ENCODE results near the gene HCAR1.
"Not testable (repeated sequence)": the region's sequence is repeated elsewhere in the genome, so short reads cannot be mapped to it uniquely, and the experiment has no call there.

Gene HCAR1, protein sequence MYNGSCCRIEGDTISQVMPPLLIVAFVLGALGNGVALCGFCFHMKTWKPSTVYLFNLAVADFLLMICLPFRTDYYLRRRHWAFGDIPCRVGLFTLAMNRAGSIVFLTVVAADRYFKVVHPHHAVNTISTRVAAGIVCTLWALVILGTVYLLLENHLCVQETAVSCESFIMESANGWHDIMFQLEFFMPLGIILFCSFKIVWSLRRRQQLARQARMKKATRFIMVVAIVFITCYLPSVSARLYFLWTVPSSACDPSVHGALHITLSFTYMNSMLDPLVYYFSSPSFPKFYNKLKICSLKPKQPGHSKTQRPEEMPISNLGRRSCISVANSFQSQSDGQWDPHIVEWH

DNA sequence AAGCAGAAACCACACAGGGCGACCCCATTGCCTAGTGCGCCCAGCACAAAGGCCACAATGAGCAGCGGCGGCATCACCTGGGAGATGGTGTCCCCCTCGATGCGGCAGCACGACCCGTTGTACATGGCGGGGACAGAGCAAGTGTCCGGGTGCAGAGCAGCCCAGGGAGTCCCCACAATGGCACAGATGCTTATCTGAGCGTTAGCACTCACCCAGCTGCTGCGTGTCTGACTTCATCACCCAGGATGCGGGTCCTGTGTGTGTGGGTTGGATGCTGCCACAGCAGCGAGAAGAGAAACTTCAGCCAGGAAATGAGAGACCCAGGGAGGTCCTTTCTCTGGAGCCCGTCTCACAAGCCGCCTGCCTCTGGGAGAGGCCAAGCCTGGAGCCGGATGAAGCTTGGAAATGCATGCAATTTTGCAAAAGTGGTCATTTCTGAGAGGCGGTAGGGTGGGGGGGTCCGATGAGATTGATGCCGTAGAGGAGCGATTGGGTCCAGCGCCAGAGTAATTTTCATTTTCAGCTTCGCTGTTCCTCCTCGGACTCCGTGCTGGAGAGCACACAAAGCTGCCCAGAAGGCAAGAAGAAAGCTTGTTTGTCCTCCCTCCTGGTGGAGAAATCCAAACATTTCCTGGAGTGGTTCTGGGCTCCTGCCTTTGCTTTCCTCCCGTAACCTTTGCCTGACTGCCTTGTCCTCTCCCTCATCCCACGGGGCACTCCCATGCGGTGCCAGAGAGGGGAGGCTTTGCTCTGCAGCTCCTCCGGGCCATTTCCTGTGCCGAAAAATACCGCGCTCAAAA lies at the start of gene HCAR1:
HCAR1 (minus strand) TSS at position 630 of the 800 bp plus-strand sequence; CDS start at position 125, 505 bp downstream.
- DNase-seq (ENCODE audit: low read depth in 2 of 2) = peak; percentile 49 to 59

- no peak for DNase-seq (ENCODE audit: low read depth in 2 of 2)
Observed at GRCh38 chr12:122757568-122757967, 26.9 kb upstream of the HCAR1 start.

GRCh38 chr12:122754790-122755189 lies 24.1 kb upstream of the HCAR1 start:
- no peak for DNase-seq (ENCODE audit: low read depth in 2 of 2)

- DNase-seq (ENCODE audit: low read depth in 2 of 2) = no peak
Observed at GRCh38 chr12:122753319-122753650, 22.6 kb upstream of the HCAR1 start.

DNA sequence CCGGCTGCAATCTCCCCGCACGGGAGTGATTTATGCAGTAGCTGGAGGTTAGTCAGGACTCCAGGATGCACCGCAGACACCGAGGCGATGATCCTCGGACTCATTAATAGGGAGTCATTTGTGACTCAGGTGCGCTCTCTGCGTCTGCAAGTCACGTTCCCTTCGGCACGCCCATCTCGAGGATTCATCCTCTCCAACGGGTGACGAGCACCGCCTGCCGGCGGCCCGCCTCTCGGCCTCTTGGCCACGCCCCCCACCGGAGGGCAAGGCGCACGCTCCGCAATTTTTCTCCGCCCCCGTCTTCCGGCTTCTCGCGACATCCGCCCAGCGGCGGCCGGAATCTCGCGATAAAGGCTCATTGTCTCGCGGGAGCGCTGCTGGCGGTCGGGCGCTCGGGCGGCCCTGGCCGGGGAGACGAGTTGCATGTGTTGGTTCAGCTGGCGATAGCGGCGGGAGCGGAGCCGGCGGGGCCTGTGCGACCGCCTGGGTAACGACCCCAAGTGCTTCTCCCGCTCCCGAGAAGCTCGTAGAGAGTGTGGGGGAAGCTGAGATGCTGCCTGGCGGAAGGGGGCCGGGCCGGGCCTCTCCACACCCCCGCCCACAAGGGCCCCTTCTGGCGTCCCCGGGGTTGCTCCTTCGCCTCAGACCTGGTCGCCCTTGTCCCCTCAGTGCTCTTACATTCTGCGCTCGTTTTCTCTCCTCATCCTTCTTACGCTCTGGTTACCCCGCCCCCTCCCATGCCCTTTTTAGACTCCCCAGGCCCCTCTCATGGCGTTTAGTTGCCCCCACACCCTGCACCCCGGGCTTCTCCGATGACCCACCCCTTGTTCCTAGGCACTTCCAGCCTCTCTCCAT lies 22.0 kb upstream of the HCAR1 start, which contains the start of gene DENR:
DENR (plus strand) TSS at position 361 of the 855 bp plus-strand sequence. CDS start 878 bp downstream, outside the sequence.
- DNase-seq (ENCODE audit: low read depth in 2 of 2) = peak; percentile 99 to 100

GRCh38 chr12:122750781-122751515 lies 20.3 kb upstream of the HCAR1 start:
- not testable (repeated sequence) for DNase-seq (ENCODE audit: low read depth in 2 of 2)

- DNase-seq (ENCODE audit: low read depth in 2 of 2) = no peak
Observed at GRCh38 chr12:122749569-122750332, 19.1 kb upstream of the HCAR1 start.

DNA sequence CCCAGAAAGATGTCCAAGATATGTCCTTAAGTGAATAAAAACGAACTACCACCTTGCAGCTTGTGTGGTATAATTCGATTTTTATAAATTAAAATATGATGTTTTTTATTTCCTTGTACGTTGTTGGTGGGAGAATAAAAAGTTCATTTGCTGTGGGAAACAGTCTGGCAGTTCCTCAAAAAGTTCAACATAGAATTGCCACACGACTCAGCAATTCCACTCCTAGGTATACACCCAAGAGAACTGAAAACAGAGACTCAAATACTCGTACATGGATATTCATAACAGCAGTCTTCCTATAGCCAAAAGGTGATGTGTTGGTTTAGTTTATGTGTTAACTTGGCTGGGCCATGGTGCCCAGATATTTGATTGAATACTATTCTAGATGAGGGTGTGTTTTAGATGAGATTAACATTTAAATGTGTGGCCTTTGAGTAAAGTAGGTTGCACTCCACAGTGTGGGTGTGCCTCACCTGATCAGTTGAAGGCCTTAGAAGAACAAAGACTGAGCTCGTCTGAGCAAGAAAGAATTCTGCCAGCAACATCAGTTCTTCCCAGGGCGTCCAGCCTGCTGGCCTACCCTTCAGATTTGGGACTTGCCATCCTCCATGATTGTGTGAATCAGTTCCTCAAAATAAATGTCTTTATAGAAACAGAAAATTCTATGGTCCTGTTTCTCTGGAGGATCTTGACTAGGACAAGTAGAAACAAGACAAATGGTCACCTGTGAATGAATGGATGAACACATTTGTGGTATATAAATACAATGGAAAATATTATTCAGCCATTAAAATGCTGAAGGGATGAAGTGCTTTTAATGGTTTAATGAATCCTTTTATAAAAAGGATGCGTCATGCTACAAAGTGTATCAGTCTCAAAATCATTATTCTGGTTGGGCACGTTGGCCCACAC lies 16.8 kb upstream of the HCAR1 start:
- DNase-seq (ENCODE audit: low read depth in 2 of 2) = no peak

DNA sequence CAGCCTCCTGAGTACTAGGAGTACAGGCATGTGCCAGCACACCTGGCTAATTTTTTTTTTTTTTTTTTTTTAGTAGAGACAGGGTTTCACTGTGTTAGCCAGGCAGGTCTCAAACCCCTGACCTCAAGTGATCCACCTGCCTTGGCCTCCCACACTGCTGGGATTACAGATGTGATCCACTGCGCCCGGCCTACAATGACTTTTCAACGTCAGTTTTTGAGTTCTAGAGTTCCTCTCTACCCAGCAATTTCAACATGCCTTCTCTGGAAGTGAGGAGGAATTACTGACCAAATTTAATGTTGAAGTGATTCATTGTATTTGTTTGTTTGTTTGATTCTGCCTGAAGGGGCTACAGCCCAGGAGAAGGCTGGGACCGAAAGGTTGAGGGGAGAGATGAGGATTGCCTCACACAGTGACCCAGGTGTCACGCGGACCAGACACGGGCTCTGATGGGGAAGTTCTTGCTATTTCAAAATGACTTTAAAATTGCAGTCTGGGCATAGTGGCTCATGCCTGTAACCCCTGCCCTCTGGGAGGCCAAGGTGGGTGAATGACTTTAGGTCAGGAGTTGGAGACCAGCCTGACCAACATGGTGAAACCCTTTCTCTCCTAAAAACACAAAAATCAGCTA lies 13.4 kb upstream of the HCAR1 start:
- DNase-seq (ENCODE audit: low read depth in 2 of 2) = no peak

GRCh38 chr12:122740351-122740750 lies 9.7 kb upstream of the HCAR1 start:
- DNase-seq (ENCODE audit: low read depth in 2 of 2) = no peak

GRCh38 chr12:122738571-122738970 lies 7.9 kb upstream of the HCAR1 start:
- DNase-seq (ENCODE audit: low read depth in 2 of 2) = no peak

GRCh38 chr12:122732611-122733010 lies 2.0 kb upstream of the HCAR1 start:
- no peak for DNase-seq (ENCODE audit: low read depth in 2 of 2)

- DNase-seq (ENCODE audit: low read depth in 2 of 2) = peak in 1 of 2 donors; percentile 19
Observed at GRCh38 chr12:122732170-122732569, 1.5 kb upstream of the HCAR1 start.

- DNase-seq (ENCODE audit: low read depth in 2 of 2) = no peak
Observed at GRCh38 chr12:122729583-122730214, 945 bp downstream of the HCAR1 start.

DNA sequence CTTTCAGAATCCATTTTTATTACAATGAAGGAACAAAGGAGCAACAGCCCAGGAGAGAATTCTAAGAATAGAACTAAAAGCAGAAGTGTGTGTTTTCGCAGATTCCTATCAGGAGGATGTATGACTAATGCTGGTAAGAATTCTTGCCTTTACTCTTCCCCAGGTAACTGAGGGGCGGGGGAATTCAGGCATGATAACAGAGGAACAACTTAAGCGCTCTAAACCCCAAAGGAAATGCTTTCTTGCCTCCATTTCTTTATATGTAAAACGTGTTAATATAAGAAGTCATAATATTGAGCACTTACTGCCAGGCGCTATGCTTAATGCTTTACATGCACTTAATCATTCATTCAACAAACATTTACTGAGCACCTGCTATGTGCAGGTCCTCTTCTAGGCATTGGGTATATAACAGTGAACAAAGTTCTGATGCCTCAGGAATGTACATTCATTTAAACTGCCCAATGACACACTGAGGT lies 4.5 kb downstream of the HCAR1 start:
- no peak for DNase-seq (ENCODE audit: low read depth in 2 of 2)

- DNase-seq (ENCODE audit: low read depth in 2 of 2) = no peak
Observed at GRCh38 chr12:122725452-122726079, 5.1 kb downstream of the HCAR1 start.

DNA sequence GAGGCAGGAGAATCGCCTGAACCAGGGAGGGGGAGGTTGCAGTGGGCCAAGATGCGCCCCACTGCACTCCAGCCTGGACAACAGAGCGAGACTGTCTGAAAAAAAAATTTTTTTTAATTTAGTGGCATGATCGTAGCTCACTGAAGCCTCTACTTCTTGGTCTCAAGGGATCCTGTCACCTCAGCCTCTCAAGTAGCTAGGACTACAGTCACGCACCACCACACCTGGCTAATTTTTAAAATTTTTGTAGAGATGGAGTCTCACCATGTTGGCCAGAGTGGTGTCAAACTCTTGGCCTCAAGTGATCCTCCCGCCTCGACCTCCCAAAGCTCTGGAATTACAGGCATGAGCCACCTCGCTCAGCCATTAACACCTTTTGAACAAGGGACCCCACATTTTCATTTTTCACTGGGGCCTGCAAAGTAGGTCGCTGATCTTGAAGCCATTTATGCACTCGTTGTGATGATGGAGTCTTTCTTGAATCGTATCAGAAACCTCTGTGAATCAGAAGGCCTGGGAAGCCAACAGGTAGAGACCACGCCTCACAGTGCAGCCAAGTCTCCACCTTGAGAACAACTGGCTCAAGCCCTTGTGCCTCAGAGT lies 5.9 kb downstream of the HCAR1 start:
- no peak for DNase-seq (ENCODE audit: low read depth in 2 of 2)
